GM10248 (cell line): ENCODE data around the gene RFPL1.

Source experiments
- CTCF ChIA-PET: fragments of 300-600 bp; sonication (Branson Sonifier 250); formaldehyde crosslinking; extraction: SDS; loops from one replicate; lab custom pipeline; 2021; ENCODE audit warnings: antibody characterized with exemption; lab: Yijun Ruan, JAX
- POLR2A ChIA-PET: fragments of 350-650 bp; sonication (Branson Sonifier 250); formaldehyde crosslinking; extraction: SDS; loops from one replicate; lab custom pipeline; 2020; ENCODE audit warnings: antibody characterized with exemption; lab: Yijun Ruan, JAX
- DNase-seq: peaks from one replicate; pipeline ENCODE4 v3.0.0; 2012; ENCODE audit errors: extremely low spot score
- TF ChIP-seq, protein P1 (sequence below): IDR thresholded peaks from 2 replicates; pipeline ENCODE4 v1.5.1; 2012; ENCODE audit warnings: mild to moderate bottlenecking, low read depth; ENCODE audit errors: extremely low read depth, missing control alignments, control extremely low read depth

Gene RFPL1

GRCh38 chr22:29450222-29450621 lies 11.8 kb downstream of the RFPL1 start:
- ChIA-PET CTCF (no interaction called here), POLR2A (no interaction called here)
- TF ChIP-seq, protein P1, sequence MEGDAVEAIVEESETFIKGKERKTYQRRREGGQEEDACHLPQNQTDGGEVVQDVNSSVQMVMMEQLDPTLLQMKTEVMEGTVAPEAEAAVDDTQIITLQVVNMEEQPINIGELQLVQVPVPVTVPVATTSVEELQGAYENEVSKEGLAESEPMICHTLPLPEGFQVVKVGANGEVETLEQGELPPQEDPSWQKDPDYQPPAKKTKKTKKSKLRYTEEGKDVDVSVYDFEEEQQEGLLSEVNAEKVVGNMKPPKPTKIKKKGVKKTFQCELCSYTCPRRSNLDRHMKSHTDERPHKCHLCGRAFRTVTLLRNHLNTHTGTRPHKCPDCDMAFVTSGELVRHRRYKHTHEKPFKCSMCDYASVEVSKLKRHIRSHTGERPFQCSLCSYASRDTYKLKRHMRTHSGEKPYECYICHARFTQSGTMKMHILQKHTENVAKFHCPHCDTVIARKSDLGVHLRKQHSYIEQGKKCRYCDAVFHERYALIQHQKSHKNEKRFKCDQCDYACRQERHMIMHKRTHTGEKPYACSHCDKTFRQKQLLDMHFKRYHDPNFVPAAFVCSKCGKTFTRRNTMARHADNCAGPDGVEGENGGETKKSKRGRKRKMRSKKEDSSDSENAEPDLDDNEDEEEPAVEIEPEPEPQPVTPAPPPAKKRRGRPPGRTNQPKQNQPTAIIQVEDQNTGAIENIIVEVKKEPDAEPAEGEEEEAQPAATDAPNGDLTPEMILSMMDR = no peak
- DNase-seq = no peak

GRCh38 chr22:29451863-29452262 lies 13.5 kb downstream of the RFPL1 start:
- ChIA-PET POLR2A (no interaction called here), CTCF (no interaction called here)
- no peak for DNase-seq
- TF ChIP-seq, protein P1 = no peak

DNA sequence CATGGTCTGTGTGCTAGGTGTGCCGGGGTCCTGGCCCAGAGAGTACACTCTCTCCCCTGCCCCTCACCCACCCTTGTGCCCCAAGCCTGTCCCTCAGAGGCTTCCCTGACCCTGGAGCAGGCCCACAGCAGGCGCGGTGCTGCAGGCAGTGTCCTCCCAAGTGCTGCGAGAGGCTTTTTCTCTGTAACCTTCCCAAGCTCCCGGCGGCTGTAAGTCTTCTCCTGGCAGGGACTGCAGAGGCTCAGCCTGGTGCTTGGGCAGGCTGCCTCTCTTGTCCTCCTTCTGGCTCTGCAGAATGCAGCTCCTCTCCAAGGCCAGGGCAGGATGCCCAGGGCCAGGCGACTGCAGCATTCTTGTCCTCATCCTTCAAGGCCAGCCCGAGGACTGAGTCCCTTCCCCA lies 15.9 kb downstream of the RFPL1 start:
- POLR2A ChIA-PET = no interaction called here

DNA sequence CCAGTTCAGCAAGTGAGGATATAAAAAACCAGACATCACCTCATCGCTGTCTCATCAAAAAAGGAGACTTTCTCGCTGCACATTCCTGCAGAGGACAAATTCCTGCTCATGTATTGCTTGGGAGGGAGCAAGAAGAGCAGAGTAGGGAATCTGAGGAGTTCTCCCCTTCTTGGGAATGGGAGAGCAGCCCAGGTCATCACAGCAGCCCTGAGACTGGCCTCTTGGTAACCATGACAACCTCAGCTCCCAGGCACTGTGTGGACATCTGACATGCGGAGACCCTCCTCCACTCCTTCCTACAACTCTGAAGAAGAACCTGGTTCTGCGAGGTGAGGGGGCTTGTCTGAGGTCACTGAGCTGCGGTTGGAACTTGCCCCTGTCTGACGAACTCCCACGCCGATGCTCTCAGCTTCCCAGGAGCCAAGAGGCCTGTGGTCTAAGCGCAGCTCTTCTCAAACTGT lies 17.9 kb downstream of the RFPL1 start:
- CTCF ChIA-PET = no interaction called here
- POLR2A ChIA-PET = no interaction called here
- no peak for DNase-seq
- TF ChIP-seq, protein P1 = no peak

More for the DNA sequence above, 15.9 kb downstream of the RFPL1 start:
- DNase-seq = no peak
- CTCF ChIA-PET = interaction anchor here (1.5 kb wide), 1 partner anchor 17 kb away, joined by 5 read pairs; no protein-coding TSS in a partner anchor
- TF ChIP-seq, protein P1 = no peak

DNA sequence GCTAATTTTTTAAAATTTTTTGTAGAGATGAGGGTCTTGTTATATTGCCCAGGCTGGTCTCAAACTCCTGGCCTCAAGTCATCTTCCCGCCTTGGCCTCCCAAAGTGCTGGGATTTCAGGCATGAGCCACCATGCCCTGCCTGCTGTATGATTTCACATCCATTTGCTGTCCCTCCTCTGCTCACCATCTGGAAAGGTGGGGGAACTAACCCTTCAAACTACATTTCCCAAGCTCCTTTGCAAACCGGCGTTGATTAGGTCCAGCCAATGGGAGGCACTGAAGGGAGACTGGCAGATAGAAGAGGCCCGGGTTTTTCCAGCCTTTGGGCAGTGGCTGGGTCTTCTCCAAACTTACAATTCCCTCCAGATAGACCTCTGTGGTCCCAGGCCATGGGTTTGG lies 19.3 kb downstream of the RFPL1 start:
- DNase-seq = peak; percentile 75
- ChIA-PET CTCF (interaction anchor here (0.9 to 2.2 kb wide), 4 partner anchors 10 to 168 kb away, joined by 3 to 6 read pairs (median 4); no protein-coding TSS in a partner anchor), POLR2A (no interaction called here)
- TF ChIP-seq, protein P1 = no peak

DNA sequence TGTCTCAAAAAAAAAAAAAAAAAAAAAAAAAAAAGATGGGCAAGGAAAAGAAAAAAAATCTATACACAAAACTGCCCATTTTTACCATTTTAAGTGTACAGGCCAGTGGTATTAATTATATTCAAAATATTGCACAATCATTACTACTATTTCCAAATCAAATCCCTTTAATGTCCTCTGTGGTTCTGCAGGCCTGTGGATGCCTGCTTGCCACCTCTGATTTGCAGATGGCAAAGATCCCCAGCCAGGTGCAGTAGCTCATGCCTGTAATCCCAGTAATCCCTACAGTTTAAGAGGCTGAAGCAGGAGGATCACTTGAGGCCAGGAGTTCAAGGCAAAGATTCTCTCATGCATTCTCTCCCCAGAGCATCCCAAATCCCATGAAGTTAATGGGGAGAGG lies 20.2 kb downstream of the RFPL1 start:
- CTCF ChIA-PET = interaction anchor here (1.4 to 2.2 kb wide), 2 partner anchors 11 kb away, joined by 5 to 6 read pairs; no protein-coding TSS in a partner anchor
- POLR2A ChIA-PET = no interaction called here
- DNase-seq = no peak
- TF ChIP-seq, protein P1 = no peak
